VCaP (cell line): Measurements from ENCODE around the gene TEKT3.

Experiments used
- H3K27ac ChIP-seq: fragments of 450-650 bp; 2 replicates; pipeline ENCODE4 v1.5.1; 2017
- CTCF ChIP-seq: fragments of 450-650 bp; conservative IDR thresholded peaks from 2 replicates; pipeline ENCODE4 v1.5.1; 2017; ENCODE audit warnings: mild to moderate bottlenecking, moderate library complexity

The TEKT3 gene

DNA sequence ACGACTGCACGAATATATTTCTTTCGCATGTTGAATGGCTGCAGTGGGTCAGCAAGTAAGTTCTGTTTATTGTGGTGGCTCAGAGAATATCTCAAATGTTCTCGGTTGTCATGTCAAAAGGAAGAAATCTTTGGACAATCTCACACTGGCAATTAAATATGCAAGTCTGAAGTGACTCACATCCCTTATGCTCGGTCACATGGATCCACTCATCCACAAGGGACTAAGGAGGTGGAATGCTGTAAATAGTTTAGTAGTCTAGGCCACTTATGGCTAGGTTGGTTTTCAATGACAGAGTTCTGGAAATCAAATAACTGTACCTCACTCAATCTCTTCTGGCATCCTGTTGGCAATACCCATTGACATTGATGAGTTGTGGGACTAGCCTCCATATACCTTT lies 43.2 kb downstream of the TEKT3 start:
- H3K27ac ChIP-seq: no peak overlapping the region
- TF ChIP-seq CTCF: no peak

- H3K27ac ChIP-seq: no peak overlapping the region
- TF ChIP-seq CTCF: no peak
These were observed 47.8 kb downstream of the TEKT3 start for GRCh38 chr17:15293558-15293957.

- no peak overlapping the region for H3K27ac ChIP-seq
- TF ChIP-seq CTCF: no peak
These were observed 49.6 kb downstream of the TEKT3 start for GRCh38 chr17:15291674-15292361.

DNA sequence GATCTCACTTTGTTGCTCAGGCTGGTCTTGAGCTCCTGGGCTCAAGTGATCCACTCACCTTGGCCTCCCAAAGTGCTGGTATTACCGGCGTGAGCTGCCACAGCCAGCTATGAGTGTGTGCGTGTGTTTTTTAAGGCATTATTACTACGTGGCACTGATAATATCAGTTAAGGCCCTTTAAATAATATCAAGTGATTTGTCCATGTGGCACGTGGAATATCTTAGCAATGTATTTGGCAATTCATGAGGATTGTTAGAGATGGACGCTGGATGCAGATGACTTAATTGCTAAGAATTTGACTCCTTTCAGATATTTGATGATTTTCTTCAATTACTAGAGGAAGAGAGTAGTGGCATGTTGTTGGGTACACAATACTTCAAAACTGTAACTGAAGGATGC lies 50.8 kb downstream of the TEKT3 start:
- no peak overlapping the region for H3K27ac ChIP-seq
- TF ChIP-seq CTCF: no peak

GRCh38 chr17:15289285-15290183 lies 51.9 kb downstream of the TEKT3 start:
- H3K27ac ChIP-seq: no peak overlapping the region
- TF ChIP-seq CTCF: no peak

GRCh38 chr17:15288859-15289258 lies 52.5 kb downstream of the TEKT3 start:
- no peak overlapping the region for H3K27ac ChIP-seq
- no peak for TF ChIP-seq CTCF

GRCh38 chr17:15287538-15288267 lies 53.7 kb downstream of the TEKT3 start:
- no peak overlapping the region for H3K27ac ChIP-seq
- TF ChIP-seq CTCF: no peak
